Small intestine (tissue), 7 donors: ENCODE data around the gene RAI1. TPM values are rescaled to one million over a fixed set of nuclear protein-coding genes. Genes with fewer than 3 reads are reported as not detected.

Experiments used
- DNase-seq, 2 donors: peaks; one replicate each; pipeline versions ENCODE4 v3.0.0 to v3.0.0-alpha.2; 2013
- FAIRE-seq: peaks from 2 replicates; lab custom pipeline; 2012; peaks lifted over from hg19 to GRCh38; lab: Jason Lieb, UNC
- H3K27ac ChIP-seq, 3 donors: one replicate each; pipeline ENCODE4 v1.5.1; 2013; ENCODE audit warnings: low read length in 2 of 3, mild to moderate bottlenecking in 2 of 3, control low read depth in 1 of 3, inconsistent platforms in 1 of 3, low read depth in 1 of 3, moderate library complexity in 1 of 3
- H3K27me3 ChIP-seq, 3 donors: one replicate each; pipeline ENCODE4 v1.6.1; 2013; ENCODE audit warnings: low read length in 3 of 3, inconsistent platforms in 1 of 3; ENCODE audit not compliant: control insufficient read depth in 3 of 3, insufficient read depth in 3 of 3
- H3K36me3 ChIP-seq, 3 donors: one replicate each; pipeline ENCODE4 v1.6.1; 2013; ENCODE audit warnings: low read length in 3 of 3, inconsistent platforms in 1 of 3, low read depth in 1 of 3, mild to moderate bottlenecking in 1 of 3, moderate library complexity in 1 of 3; ENCODE audit not compliant: control insufficient read depth in 3 of 3, insufficient read depth in 2 of 3
- H3K4me1 ChIP-seq, 3 donors: one replicate each; pipeline ENCODE4 v1.6.1; 2013; ENCODE audit warnings: low read length in 2 of 3, inconsistent platforms in 1 of 3, low read depth in 1 of 3, mild to moderate bottlenecking in 1 of 3, moderate library complexity in 1 of 3; ENCODE audit not compliant: control insufficient read depth in 3 of 3, insufficient read depth in 2 of 3
- H3K4me3 ChIP-seq, 3 donors: one replicate each; pipeline ENCODE4 v1.5.1; 2013; ENCODE audit warnings: low read length in 3 of 3, control low read depth in 1 of 3, inconsistent platforms in 1 of 3, low read depth in 1 of 3, mild to moderate bottlenecking in 1 of 3, moderate library complexity in 1 of 3
- H3K9me3 ChIP-seq, 2 donors: one replicate each; pipeline ENCODE4 v1.6.1; 2013; ENCODE audit warnings: low read depth in 1 of 2, low read length in 1 of 2; ENCODE audit not compliant: control insufficient read depth in 2 of 2, insufficient read depth in 1 of 2
- WGBS, 3 donors: extraction: QIAGEN DNeasy Blood & Tissue Kit; methylation state at CpG; one replicate each; pipeline ENCODE4 v1.1.7; 2013; 5-methylcytosine and 5-hydroxymethylcytosine counted together
- polyA plus RNA-seq, 4 donors: library from polyadenylated mRNA; stranded (reverse) in 3 of 4; unstranded in 1 of 4; fragments of 200-250 nt in 3 of 4; fragments of 120-200 nt in 1 of 4; gene quantifications; one replicate each; pipeline versions ENCODE4 v1.2.1 to v1.2.3, GENCODE V29; 2013
- donor health status: healthy with polysubstance abuse.
- donor health status: control.
- donor health status: control.
- donor health status: Bipolar disorder and iron deficiency.
- donor health status: healthy.

Gene RAI1
- polyA plus RNA-seq, 4 donors: 2.4 to 20.7 (median 6.2) TPM

GRCh38 chr17:17659340-17659739, 21.9 kb upstream of the RAI1 start:
- peaks cover 0 to 3% (median 0%) of the 10 kb centered on the region in 3 donors for H3K4me1 ChIP-seq
- no peak overlapping the region for H3K27ac ChIP-seq
- H3K27me3 ChIP-seq: peaks cover 0 to 4% (median 0%) of the 10 kb centered on the region in 3 donors
- no peak overlapping the region for H3K4me3 ChIP-seq
- no peaks in the 10 kb centered on the region for H3K36me3 ChIP-seq
- DNase-seq (no peak), FAIRE-seq (no peak)
- 82 to 88% (median 87%) methylated on average over 4 of the region's 4 CpGs for WGBS, 3 donors
- peaks cover 0 to 22% of the 10 kb centered on the region in 2 donors for H3K9me3 ChIP-seq

GRCh38 chr17:17661134-17661533, 20.1 kb upstream of the RAI1 start:
- 63 to 74% (median 72%) methylated on average over 8 of the region's 8 CpGs for WGBS, 3 donors
- FAIRE-seq: no peak

GRCh38 chr17:17661834-17662385, 19.3 kb upstream of the RAI1 start:
- H3K36me3 ChIP-seq: no peaks in the 10 kb centered on the region
- peaks cover 0 to 4% (median 0%) of the 10 kb centered on the region in 3 donors for H3K27me3 ChIP-seq
- peaks cover 0 to 20% of the 10 kb centered on the region in 2 donors for H3K9me3 ChIP-seq
- no peak overlapping the region for H3K27ac ChIP-seq
- WGBS, 3 donors: 81 to 91% (median 86%) methylated on average over 10 of the region's 10 CpGs
- FAIRE-seq (no peak), DNase-seq (no peak)
- H3K4me1 ChIP-seq: peaks cover 0 to 3% (median 0%) of the 10 kb centered on the region in 3 donors
- H3K4me3 ChIP-seq: no peak overlapping the region

More at GRCh38 chr17:17661134-17661533, 20.1 kb upstream of the RAI1 start:
- peaks cover 0 to 3% (median 0%) of the 10 kb centered on the region in 3 donors for H3K4me1 ChIP-seq
- H3K36me3 ChIP-seq: no peaks in the 10 kb centered on the region
- no peak overlapping the region for H3K4me3 ChIP-seq
- peaks cover 0 to 22% of the 10 kb centered on the region in 2 donors for H3K9me3 ChIP-seq
- no peak for DNase-seq
- peaks cover 0 to 4% (median 0%) of the 10 kb centered on the region in 3 donors for H3K27me3 ChIP-seq
- H3K27ac ChIP-seq: no peak overlapping the region

- peak overlapping the region in 1 of 3 donors; percentile 6 for H3K27ac ChIP-seq
- WGBS, 3 donors: 25 to 48% (median 41%) methylated on average over 19 of the region's 19 CpGs
- H3K27me3 ChIP-seq: no peaks in the 10 kb centered on the region
- no peak overlapping the region for H3K4me3 ChIP-seq
- DNase-seq (peak; percentile 62), FAIRE-seq (no peak)
- H3K36me3 ChIP-seq: no peaks in the 10 kb centered on the region
- peaks cover 0 to 8% of the 10 kb centered on the region in 2 donors for H3K9me3 ChIP-seq
- peaks cover 0 to 3% (median 0%) of the 10 kb centered on the region in 3 donors for H3K4me1 ChIP-seq
Observed at GRCh38 chr17:17663160-17664063, 17.8 kb upstream of the RAI1 start.

GRCh38 chr17:17664064-17664452, 17.2 kb upstream of the RAI1 start:
- no peak for FAIRE-seq
- WGBS, 3 donors: 73 to 82% (median 77%) methylated on average over 4 of the region's 4 CpGs
- DNase-seq: no peak

GRCh38 chr17:17665255-17665654, 16.0 kb upstream of the RAI1 start:
- DNase-seq: no peak
- WGBS, 3 donors: 78 to 83% (median 81%) methylated on average over 6 of the region's 6 CpGs
- no peak overlapping the region for H3K4me3 ChIP-seq
- H3K27me3 ChIP-seq: no peaks in the 10 kb centered on the region
- FAIRE-seq: no peak
- peaks cover 0 to 3% (median 0%) of the 10 kb centered on the region in 3 donors for H3K4me1 ChIP-seq
- no peak overlapping the region for H3K27ac ChIP-seq
- no peaks in the 10 kb centered on the region for H3K9me3 ChIP-seq
- no peaks in the 10 kb centered on the region for H3K36me3 ChIP-seq

More at GRCh38 chr17:17664064-17664452, 17.2 kb upstream of the RAI1 start:
- Histone ChIP-seq H3K9me3 (peaks cover 0 to 6% of the 10 kb centered on the region in 2 donors), H3K27me3 (no peaks in the 10 kb centered on the region), H3K4me3 (no peak overlapping the region), H3K4me1 (peaks cover 0 to 3% (median 0%) of the 10 kb centered on the region in 3 donors), H3K36me3 (no peaks in the 10 kb centered on the region), H3K27ac (no peak overlapping the region)

DNA sequence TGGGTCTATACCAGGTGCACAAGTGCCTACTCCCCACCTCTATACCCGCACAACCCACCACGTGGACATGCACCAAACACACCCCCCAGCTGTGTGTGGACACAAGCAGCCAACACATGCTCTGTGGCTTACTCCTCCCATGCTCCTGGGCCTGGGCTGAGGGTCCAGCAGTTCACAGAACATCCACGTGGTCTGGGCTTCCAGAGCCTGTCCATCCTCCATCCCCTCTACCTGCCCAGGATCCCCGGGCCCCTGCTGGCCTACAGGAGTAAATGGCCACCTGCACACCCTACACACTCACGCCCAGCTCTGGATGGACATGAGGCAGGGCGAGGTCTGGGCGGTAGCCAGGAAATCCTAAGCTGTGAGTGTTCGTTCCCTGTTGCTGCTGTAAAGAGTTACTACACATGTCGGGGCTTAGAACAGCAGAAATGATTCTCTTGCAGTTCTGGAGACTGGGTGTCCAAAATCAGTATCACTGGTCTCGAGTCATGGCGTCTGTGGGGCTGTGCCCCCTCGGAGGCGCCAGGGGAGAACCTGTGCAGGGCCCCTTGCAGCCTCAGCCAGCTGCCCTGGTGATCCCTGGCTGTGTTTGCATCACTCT, 15.0 kb upstream of the RAI1 start:
- no peaks in the 10 kb centered on the region for H3K36me3 ChIP-seq
- DNase-seq (no peak), FAIRE-seq (no peak)
- H3K4me3 ChIP-seq: no peak overlapping the region
- H3K27ac ChIP-seq: no peak overlapping the region
- 28 to 62% (median 40%) methylated on average over 13 of the region's 13 CpGs for WGBS, 3 donors
- peaks cover 0 to 12% (median 0%) of the 10 kb centered on the region in 3 donors for H3K4me1 ChIP-seq
- no peaks in the 10 kb centered on the region for H3K27me3 ChIP-seq
- H3K9me3 ChIP-seq: no peaks in the 10 kb centered on the region

DNA sequence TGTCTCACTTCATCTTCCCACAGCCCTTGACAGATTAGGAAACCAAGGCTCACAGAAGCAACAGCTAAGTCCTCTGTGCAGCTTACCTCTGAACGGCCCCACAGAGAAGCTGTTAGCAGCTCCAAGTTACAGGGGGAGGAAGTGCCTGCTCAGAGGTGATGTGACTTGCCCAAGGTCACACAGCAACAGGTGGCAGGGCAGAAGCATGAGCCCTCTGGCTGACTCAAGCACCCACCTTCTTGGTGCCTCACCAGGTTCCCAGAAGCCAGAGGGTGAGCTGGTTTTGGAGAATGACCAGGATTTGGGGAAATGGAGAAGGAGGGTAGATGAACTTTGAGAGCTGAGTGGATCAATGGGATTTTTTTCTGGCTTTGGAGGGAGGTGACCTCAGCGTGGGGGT, 14.0 kb upstream of the RAI1 start:
- peaks cover 0 to 14% (median 0%) of the 10 kb centered on the region in 3 donors for H3K4me1 ChIP-seq
- no peaks in the 10 kb centered on the region for H3K9me3 ChIP-seq
- 46 to 77% (median 76%) methylated on average over 2 of the region's 2 CpGs for WGBS, 3 donors
- no peak for DNase-seq
- no peak overlapping the region for H3K27ac ChIP-seq
- H3K27me3 ChIP-seq: no peaks in the 10 kb centered on the region
- no peak for FAIRE-seq
- H3K4me3 ChIP-seq: no peak overlapping the region
- H3K36me3 ChIP-seq: no peaks in the 10 kb centered on the region
